OCI-M1 (cell line): Measurements from ENCODE around the gene GRM1.
A peak's percentile ranks its signal among the peaks of the same experiment; 100 is the strongest.

Experiments used
- DNase-seq: peaks from one replicate; lab custom pipeline; 2025; lab: John Stamatoyannopoulos, UW

The GRM1 gene

GRCh38 chr6:146028851-146029572, at the start of gene GRM1:
Gene GRM1, plus strand, starts transcription at chr6:146029062. Its CDS starts 456 bp downstream, at chr6:146029518.
- DNase-seq: no peak

GRCh38 chr6:146009338-146009737, 19.5 kb upstream of the GRM1 start:
- no peak for DNase-seq

GRCh38 chr6:146014233-146014632, 14.6 kb upstream of the GRM1 start:
- DNase-seq: peak; percentile 51

DNA sequence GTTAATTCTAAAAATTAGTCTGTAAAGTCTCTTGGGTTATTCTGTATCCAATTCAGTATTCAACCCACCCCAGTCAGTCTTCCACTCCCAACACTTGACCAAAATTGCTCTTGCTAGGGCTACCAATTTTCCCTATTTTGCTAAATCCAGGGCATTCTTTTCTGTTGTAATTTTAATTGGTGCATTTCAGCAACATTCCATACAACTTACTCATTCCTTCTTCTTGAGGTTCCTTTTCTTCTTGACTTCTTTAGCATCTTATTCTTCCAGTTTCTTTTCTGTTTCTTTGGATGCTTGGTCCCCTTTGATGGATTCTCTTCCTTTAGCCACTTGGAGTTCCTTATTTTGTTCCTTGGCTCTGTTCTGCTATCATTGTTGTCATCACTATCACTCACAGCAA, 11.2 kb upstream of the GRM1 start:
- DNase-seq: no peak

- DNase-seq: no peak
Observed at GRCh38 chr6:146026873-146027272, 2.0 kb upstream of the GRM1 start.

- no peak for DNase-seq
Observed at GRCh38 chr6:146027586-146028251, 1.1 kb upstream of the GRM1 start.

GRCh38 chr6:146028252-146028795, 538 bp upstream of the GRM1 start:
- DNase-seq: peak; percentile 58

DNA sequence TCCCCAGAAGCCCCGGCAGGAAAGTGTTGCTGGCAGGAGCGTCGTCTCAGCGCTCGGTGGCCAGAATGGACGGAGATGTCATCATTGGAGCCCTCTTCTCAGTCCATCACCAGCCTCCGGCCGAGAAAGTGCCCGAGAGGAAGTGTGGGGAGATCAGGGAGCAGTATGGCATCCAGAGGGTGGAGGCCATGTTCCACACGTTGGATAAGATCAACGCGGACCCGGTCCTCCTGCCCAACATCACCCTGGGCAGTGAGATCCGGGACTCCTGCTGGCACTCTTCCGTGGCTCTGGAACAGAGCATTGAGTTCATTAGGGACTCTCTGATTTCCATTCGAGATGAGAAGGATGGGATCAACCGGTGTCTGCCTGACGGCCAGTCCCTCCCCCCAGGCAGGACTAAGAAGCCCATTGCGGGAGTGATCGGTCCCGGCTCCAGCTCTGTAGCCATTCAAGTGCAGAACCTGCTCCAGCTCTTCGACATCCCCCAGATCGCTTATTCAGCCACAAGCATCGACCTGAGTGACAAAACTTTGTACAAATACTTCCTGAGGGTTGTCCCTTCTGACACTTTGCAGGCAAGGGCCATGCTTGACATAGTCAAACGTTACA, 817 bp downstream of the GRM1 start:
- DNase-seq: no peak

GRCh38 chr6:146032387-146032786, 3.5 kb downstream of the GRM1 start:
- DNase-seq: no peak

DNA sequence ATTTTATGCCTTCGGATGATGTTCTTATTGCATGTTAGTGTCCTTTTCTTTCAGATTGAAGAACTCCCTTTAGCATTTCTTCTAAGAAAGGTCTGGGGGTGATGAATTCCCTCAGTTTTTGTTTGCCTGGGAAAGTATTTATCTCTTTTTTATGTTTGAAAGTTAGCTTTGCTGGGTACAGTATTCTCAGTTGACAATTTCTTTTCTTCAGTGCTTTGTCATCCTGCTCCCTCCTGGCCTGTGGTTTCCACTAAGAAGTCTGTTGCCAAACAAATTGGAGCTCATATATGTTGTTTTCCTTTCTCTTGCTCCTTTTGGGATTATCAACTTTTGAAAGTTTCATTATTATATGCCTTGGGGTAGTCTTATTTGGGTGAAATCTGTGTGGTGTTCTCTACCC, 11.5 kb downstream of the GRM1 start:
- no peak for DNase-seq

- DNase-seq: peak; percentile 58
Observed at GRCh38 chr6:146041282-146041681, 12.4 kb downstream of the GRM1 start.

- no peak for DNase-seq
Observed at GRCh38 chr6:146047371-146047770, 18.5 kb downstream of the GRM1 start.

GRCh38 chr6:146050168-146050567, 21.3 kb downstream of the GRM1 start:
- no peak for DNase-seq

- DNase-seq: no peak
Observed at GRCh38 chr6:146056506-146056905, 27.6 kb downstream of the GRM1 start.

DNA sequence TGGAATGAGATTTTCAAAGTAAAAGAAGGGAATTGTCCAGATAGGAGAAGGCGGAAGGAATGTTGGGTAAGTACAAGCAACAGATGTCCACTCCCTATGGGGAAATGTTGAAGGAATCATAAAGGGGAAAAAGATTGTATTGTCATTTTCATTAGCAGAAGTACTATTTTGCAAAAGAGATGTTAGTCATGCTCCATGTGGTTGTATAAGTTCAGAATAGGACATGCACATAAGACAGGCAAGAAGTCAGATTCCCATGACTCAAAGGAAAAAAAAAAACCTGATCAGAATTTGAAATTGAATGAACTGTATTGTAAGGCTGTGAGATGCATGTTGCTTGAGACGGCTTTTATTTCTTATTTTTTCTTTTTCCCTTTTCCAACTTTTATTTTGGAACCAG, 36.8 kb downstream of the GRM1 start:
- no peak for DNase-seq

DNA sequence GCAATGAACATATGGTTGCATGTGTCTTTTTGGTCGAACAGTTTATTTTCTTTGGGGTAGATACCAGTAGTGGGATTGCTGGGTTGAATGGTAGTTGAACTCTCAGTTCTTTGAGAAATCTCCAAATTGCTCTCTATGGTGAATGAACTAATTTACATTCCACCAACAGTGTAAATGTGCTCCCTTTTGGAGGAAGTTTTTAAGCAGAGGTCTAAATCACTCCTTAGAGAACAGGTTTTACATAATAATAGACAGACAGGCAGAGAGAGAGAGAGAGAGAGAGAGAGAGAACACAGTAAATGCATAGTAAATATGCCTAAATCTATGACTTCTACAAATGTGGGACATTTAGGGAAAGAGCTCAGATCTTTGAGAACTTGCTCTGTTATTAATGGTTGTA, 37.6 kb downstream of the GRM1 start:
- no peak for DNase-seq

GRCh38 chr6:146071781-146072180, 42.9 kb downstream of the GRM1 start:
- no peak for DNase-seq

GRCh38 chr6:146077992-146078391, 49.1 kb downstream of the GRM1 start:
- DNase-seq: no peak

DNA sequence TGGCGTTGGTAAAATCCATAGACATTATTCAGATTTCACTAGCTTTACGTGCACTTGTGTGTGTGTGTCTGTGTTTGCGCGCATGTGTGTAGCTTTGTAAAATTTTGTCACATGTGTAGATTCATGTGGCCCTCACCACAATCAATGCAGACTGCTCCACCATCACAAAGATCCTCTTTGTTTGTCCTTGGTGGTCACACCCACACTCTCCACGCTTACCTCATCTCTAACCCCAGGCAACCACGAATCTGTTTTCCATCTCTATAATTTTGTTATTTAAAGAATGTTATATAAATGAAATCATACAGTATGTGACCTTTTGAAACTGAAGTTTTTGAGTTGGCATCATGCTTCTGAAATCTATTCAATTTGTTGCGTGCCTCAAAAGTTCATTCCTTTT, 58.5 kb downstream of the GRM1 start:
- DNase-seq: no peak

- peak; percentile 29 for DNase-seq
Observed at GRCh38 chr6:146090474-146090873, 61.6 kb downstream of the GRM1 start.

- no peak for DNase-seq
Observed at GRCh38 chr6:146092961-146093686, 64.3 kb downstream of the GRM1 start.

GRCh38 chr6:146095481-146095880, 66.6 kb downstream of the GRM1 start:
- DNase-seq: no peak
